NT2/D1 (cell line): ENCODE measurements around the gene USP3.

Source experiments
- SUZ12 ChIP-seq: IDR thresholded peaks from 2 replicates; pipeline ENCODE4 v1.6.1; 2011; ENCODE audit not compliant: insufficient read length, insufficient read depth; ENCODE audit errors: extremely low read depth
- YY1 ChIP-seq: IDR thresholded peaks from 2 replicates; pipeline ENCODE4 v1.6.1; 2011; ENCODE audit not compliant: insufficient read length, insufficient read depth

- TF ChIP-seq YY1 (no peak), SUZ12 (no peak)
Measured at GRCh38 chr15:63487076-63487757, 17.2 kb upstream of the USP3 start.
